Esophagus squamous epithelium (tissue), 5 donors: ENCODE data around the gene HLA-DRB5. TPM values are rescaled to one million over a fixed set of nuclear protein-coding genes. Genes with fewer than 3 reads are reported as not detected.

Source experiments
- DNase-seq: peaks from one replicate; lab custom pipeline; 2025; lab: John Stamatoyannopoulos, UW
- H3K27ac ChIP-seq, 4 donors: fragments of 200-600 bp; sonication (generic); one replicate each; pipeline ENCODE4 v1.5.1; 2016 to 2019; ENCODE audit warnings: mild to moderate bottlenecking in 1 of 4
- H3K27me3 ChIP-seq, 4 donors: fragments of 200-600 bp; sonication (generic); 1 replicate in 3 of 4; 2 replicates in 1 of 4; pipeline versions ENCODE4 v1.5.1 to v1.6.0; 2017 to 2021; ENCODE audit warnings: antibody characterized with exemption in 1 of 4
- H3K36me3 ChIP-seq, 3 donors: fragments of 200-600 bp; sonication (generic); one replicate each; pipeline ENCODE4 v1.5.1; 2016 to 2019
- H3K4me1 ChIP-seq, 3 donors: fragments of 200-600 bp; sonication (generic); one replicate each; pipeline ENCODE4 v1.5.1; 2017 to 2019
- H3K4me3 ChIP-seq, 4 donors: fragments of 200-600 bp; sonication (generic); 1 replicate in 3 of 4; 2 replicates in 1 of 4; pipeline ENCODE4 v1.5.1; 2016 to 2019; ENCODE audit warnings: mild to moderate bottlenecking in 2 of 4, moderate library complexity in 1 of 4
- H3K9me3 ChIP-seq, 3 donors: fragments of 200-600 bp; sonication (generic); one replicate each; pipeline ENCODE4 v1.5.1; 2016 to 2019
- CTCF ChIP-seq, 6 experiments: fragments of 450-650 bp in 4 of 6; fragments of 200-600 bp in 2 of 6; sonication (generic) in 2 of 6; IDR thresholded peaks; one replicate each; pipeline ENCODE4 v1.5.1; 2016 to 2019; ENCODE audit warnings: antibody characterized with exemption in 6 of 6, mild to moderate bottlenecking in 4 of 6, moderate library complexity in 4 of 6
- POLR2A ChIP-seq, 4 donors: fragments of 450-650 bp; IDR thresholded peaks; one replicate each; pipeline ENCODE4 v1.6.1; 2017; ENCODE audit warnings: antibody characterized with exemption in 4 of 4, mild to moderate bottlenecking in 4 of 4, moderate library complexity in 3 of 4
- WGBS, 2 donors: methylation state at CpG; one replicate each; pipeline ENCODE4 v1.1.5; 2018; 5-methylcytosine and 5-hydroxymethylcytosine counted together
- intact Hi-C: fragments of 100-400 bp; cut with DNase I; formaldehyde crosslinking; loops from one replicate; pipeline ENCODE4 v1.15.0; 2022
- total RNA-seq, 4 donors: library from RNA; depleted of rRNA; stranded (reverse); fragments of >200 nt; gene quantifications; one replicate each; pipeline ENCODE4 v1.1.0, GENCODE V29; 2016
- donor health status: DM: yes; HTN: yes; CAD: no.

The HLA-DRB5 gene
- total RNA-seq, 4 donors from 2014 or later = 0.19 to 8.4 (median 7.7) TPM; not detected in 1

DNA sequence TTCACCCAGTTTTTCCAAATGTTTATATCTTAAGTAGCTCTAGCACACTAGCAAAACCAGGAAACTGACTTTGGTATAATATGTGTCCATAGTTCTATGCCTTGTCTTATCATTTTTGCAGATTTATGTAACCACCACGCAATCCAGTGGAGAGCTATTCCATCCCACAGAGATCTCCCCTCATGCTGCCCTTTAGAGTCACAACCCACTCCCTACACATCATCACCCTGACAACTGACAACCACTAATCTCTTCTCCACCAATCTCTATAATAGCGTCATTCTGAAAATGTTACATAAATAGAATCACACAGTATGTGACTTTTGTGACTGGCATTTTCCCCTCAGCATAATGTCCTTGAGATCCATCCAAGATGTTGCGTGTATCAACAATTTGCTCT, 29.1 kb downstream of the HLA-DRB5 start:
- H3K36me3 ChIP-seq = no peaks in the 10 kb centered on the region
- no peak overlapping the region for H3K27ac ChIP-seq
- H3K4me3 ChIP-seq = no peak overlapping the region
- no peaks in the 10 kb centered on the region for H3K4me1 ChIP-seq
- H3K9me3 ChIP-seq = no peaks in the 10 kb centered on the region
- WGBS, 2 donors = 19 to 37% methylated on average over 3 of the region's 3 CpGs
- no peaks in the 10 kb centered on the region for H3K27me3 ChIP-seq
- intact Hi-C loops = no loop called here
- DNase-seq = no peak
- no peak for TF ChIP-seq CTCF (IDR thresholded peaks at IDR 0.05)

GRCh38 chr6:32492351-32492750, 37.7 kb downstream of the HLA-DRB5 start:
- DNase-seq = no peak
- TF ChIP-seq CTCF (IDR thresholded peaks at IDR 0.05) = no peak
- no peak for TF ChIP-seq POLR2A (IDR thresholded peaks at IDR 0.05)
- Histone ChIP-seq H3K36me3 (no peaks in the 10 kb centered on the region), H3K4me3 (no peak overlapping the region), H3K4me1 (no peaks in the 10 kb centered on the region), H3K27ac (no peak overlapping the region), H3K27me3 (no peaks in the 10 kb centered on the region), H3K9me3 (no peaks in the 10 kb centered on the region)
- intact Hi-C loops = no loop called here

- 0% methylated on average over 1 of the region's 1 CpG for WGBS, 2 donors
- TF ChIP-seq POLR2A (IDR thresholded peaks at IDR 0.05) (no peak), CTCF (IDR thresholded peaks at IDR 0.05) (no peak)
- Histone ChIP-seq H3K4me1 (no peaks in the 10 kb centered on the region), H3K9me3 (no peaks in the 10 kb centered on the region), H3K4me3 (no peak overlapping the region), H3K36me3 (no peaks in the 10 kb centered on the region), H3K27me3 (no peaks in the 10 kb centered on the region), H3K27ac (no peak overlapping the region)
- intact Hi-C loops = no loop called here
- DNase-seq = no peak
These were observed 38.4 kb downstream of the HLA-DRB5 start for GRCh38 chr6:32491700-32492099.

- 28% methylated on average over 1 of the region's 1 CpG; no CpG with 5 or more reads in 1 of the 2 donors for WGBS, 2 donors
- no peak for DNase-seq
These were observed 42.0 kb downstream of the HLA-DRB5 start for GRCh38 chr6:32488083-32488482.

GRCh38 chr6:32484614-32484998, 45.5 kb downstream of the HLA-DRB5 start:
- 55 to 85% methylated on average over 2 to 3 of the region's 4 CpGs for WGBS, 2 donors
- no peaks in the 10 kb centered on the region for H3K36me3 ChIP-seq
- TF ChIP-seq POLR2A (IDR thresholded peaks at IDR 0.05) = no peak
- no peak for TF ChIP-seq CTCF (IDR thresholded peaks at IDR 0.05)
- H3K4me1 ChIP-seq = no peaks in the 10 kb centered on the region
- H3K27me3 ChIP-seq = peaks cover 0 to 11% (median 0%) of the 10 kb centered on the region in 4 donors
- no peaks in the 10 kb centered on the region for H3K9me3 ChIP-seq
- no peak overlapping the region for H3K27ac ChIP-seq
- intact Hi-C loops = no loop called here
- H3K4me3 ChIP-seq = no peak overlapping the region
- DNase-seq = no peak

More at GRCh38 chr6:32488083-32488482, 42.0 kb downstream of the HLA-DRB5 start:
- intact Hi-C loops = no loop called here
- H3K9me3 ChIP-seq = no peaks in the 10 kb centered on the region
- no peaks in the 10 kb centered on the region for H3K4me1 ChIP-seq
- peaks cover 0 to 8% (median 0%) of the 10 kb centered on the region in 4 donors for H3K27me3 ChIP-seq
- H3K27ac ChIP-seq = no peak overlapping the region
- no peaks in the 10 kb centered on the region for H3K36me3 ChIP-seq
- no peak for TF ChIP-seq POLR2A (IDR thresholded peaks at IDR 0.05)
- TF ChIP-seq CTCF (IDR thresholded peaks at IDR 0.05) = no peak
- no peak overlapping the region for H3K4me3 ChIP-seq
